ENCODE data around the gene LCE1E.

Gene LCE1E, protein sequence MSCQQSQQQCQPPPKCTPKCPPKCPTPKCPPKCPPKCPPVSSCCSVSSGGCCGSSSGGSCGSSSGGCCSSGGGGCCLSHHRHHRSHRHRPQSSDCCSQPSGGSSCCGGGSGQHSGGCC

DNA sequence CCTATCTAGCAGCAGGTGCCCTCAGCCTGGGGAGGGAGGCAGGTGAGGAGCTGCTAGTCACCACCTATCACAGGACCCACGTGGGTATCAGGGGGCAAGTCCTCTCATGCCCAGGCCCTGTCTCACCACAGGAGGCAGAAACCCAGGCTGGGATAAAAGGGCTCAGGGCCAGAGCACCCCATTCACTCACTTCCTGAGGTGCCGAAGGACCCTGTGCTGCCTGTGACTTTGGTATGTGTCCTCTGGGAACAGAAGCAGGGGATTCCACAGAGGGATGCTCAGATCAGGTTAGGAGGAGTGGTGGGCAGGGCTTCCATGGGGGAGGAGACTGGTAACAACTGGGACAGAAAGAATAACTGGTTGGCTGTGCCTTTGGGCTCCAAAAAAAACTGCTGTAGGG lies at the start of gene LCE1E:
Gene LCE1E, plus strand, starts transcription at position 181 of the 400 bp plus-strand sequence. CDS start 1,043 bp downstream, outside the sequence.
- DNase-seq (ENCODE audit: low spot score in 2 of 2) (no peak), ATAC-seq (ENCODE audit: low read depth) (no peak)
- H3K27ac Mint-ChIP-seq = no peak within 1 kb of the TSS
- no peaks in the 10 kb centered on the region for H3K4me1 Mint-ChIP-seq
- H3K27me3 Mint-ChIP-seq = peaks cover 15% of the 10 kb centered on the region
- no peaks in the 10 kb centered on the region for H3K9me3 Mint-ChIP-seq
- no peaks in the 10 kb centered on the region for H3K36me3 Mint-ChIP-seq
- H3K4me3 Mint-ChIP-seq = no peak within 1 kb of the TSS

- no peaks in the 10 kb centered on the region for H3K36me3 Mint-ChIP-seq
- DNase-seq (ENCODE audit: low spot score in 2 of 2) = no peak
- H3K4me1 Mint-ChIP-seq = no peaks in the 10 kb centered on the region
- H3K27ac Mint-ChIP-seq = no peak overlapping the region
- H3K27me3 Mint-ChIP-seq = peaks cover 12% of the 10 kb centered on the region
- no peak overlapping the region for H3K4me3 Mint-ChIP-seq
- ATAC-seq (ENCODE audit: low read depth) = no peak
- no peaks in the 10 kb centered on the region for H3K9me3 Mint-ChIP-seq
Measured at GRCh38 chr1:152737997-152738396, 48.1 kb upstream of the LCE1E start.

- no peaks in the 10 kb centered on the region for H3K36me3 Mint-ChIP-seq
- no peaks in the 10 kb centered on the region for H3K9me3 Mint-ChIP-seq
- DNase-seq (ENCODE audit: low spot score in 2 of 2) (no peak), ATAC-seq (ENCODE audit: low read depth) (no peak)
- peaks cover 15% of the 10 kb centered on the region for H3K27me3 Mint-ChIP-seq
- H3K4me3 Mint-ChIP-seq = no peak overlapping the region
- H3K27ac Mint-ChIP-seq = no peak overlapping the region
- H3K4me1 Mint-ChIP-seq = no peaks in the 10 kb centered on the region
Measured at GRCh38 chr1:152739841-152740240, 46.2 kb upstream of the LCE1E start.

- DNase-seq (ENCODE audit: low spot score in 2 of 2) = no peak
- Mint-ChIP-seq H3K4me3 (no peak overlapping the region), H3K9me3 (no peaks in the 10 kb centered on the region), H3K27me3 (peaks cover 15% of the 10 kb centered on the region), H3K36me3 (no peaks in the 10 kb centered on the region), H3K27ac (no peak overlapping the region), H3K4me1 (no peaks in the 10 kb centered on the region)
- ATAC-seq (ENCODE audit: low read depth) = no peak
Measured at GRCh38 chr1:152741656-152742055, 44.4 kb upstream of the LCE1E start.

DNA sequence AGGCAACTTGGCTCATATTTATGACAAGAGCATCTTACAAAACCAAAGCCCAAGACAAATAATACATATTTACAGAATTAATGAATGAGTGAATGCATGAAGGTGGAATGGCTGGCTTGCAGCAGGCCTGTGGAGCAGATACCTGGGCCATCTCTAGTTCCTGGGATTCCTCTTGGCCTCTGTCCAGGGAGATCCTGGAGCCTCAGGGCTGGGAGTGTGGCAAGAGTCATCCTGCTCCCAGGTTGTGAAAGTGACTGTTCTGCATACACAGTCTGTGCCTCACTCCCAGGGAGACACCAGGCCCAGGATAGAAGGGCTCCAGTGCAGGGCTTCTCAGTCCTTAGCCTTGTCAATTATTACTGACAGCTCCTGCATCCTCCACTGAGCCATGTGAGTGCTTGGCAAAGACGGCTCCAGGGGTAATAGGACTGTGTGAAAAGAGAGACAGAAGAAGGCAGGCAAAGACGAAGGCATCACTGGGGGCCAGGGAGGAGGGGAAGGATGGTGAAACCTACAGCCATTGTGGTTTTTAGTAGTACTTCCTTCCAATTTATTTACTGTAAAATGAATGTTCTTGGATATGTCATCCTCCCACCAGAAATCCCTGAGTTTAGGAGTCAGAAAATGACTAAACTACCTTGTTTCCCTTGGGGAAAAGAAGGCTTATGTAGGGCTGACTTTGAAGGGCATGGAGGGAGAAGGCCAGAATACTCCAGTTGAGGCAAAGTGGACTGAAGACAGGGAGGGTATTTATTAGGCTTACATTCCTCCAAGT lies 42.5 kb upstream of the LCE1E start:
- Mint-ChIP-seq H3K4me1 (no peaks in the 10 kb centered on the region), H3K9me3 (no peaks in the 10 kb centered on the region), H3K27ac (no peak overlapping the region), H3K36me3 (no peaks in the 10 kb centered on the region), H3K27me3 (peaks cover 7% of the 10 kb centered on the region), H3K4me3 (no peak overlapping the region)
- DNase-seq (ENCODE audit: low spot score in 2 of 2) = no peak
- no peak for ATAC-seq (ENCODE audit: low read depth)

DNA sequence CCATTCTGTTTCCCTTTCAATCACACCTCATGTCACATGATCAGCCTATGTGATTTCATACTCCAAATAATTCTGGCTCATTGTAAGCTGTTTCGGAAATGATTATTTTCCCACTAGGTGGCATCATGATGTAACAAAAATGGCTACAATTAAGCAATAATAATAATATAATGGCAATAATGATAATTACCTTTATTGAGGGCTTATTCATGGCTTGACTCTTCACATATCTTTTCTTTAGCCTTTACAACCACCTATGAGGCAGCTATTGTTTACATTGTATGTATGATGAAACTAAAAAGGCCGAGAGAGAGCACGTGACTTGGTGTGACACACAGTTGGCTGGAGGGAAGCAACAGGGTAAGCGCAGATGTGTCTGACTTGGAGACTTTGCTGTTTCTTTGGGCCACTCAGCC lies 40.8 kb upstream of the LCE1E start:
- Mint-ChIP-seq H3K9me3 (no peaks in the 10 kb centered on the region), H3K36me3 (no peaks in the 10 kb centered on the region), H3K4me3 (no peak overlapping the region), H3K27ac (no peak overlapping the region), H3K4me1 (no peaks in the 10 kb centered on the region), H3K27me3 (peaks cover 9% of the 10 kb centered on the region)
- ATAC-seq (ENCODE audit: low read depth) (no peak), DNase-seq (ENCODE audit: low spot score in 2 of 2) (no peak)

DNA sequence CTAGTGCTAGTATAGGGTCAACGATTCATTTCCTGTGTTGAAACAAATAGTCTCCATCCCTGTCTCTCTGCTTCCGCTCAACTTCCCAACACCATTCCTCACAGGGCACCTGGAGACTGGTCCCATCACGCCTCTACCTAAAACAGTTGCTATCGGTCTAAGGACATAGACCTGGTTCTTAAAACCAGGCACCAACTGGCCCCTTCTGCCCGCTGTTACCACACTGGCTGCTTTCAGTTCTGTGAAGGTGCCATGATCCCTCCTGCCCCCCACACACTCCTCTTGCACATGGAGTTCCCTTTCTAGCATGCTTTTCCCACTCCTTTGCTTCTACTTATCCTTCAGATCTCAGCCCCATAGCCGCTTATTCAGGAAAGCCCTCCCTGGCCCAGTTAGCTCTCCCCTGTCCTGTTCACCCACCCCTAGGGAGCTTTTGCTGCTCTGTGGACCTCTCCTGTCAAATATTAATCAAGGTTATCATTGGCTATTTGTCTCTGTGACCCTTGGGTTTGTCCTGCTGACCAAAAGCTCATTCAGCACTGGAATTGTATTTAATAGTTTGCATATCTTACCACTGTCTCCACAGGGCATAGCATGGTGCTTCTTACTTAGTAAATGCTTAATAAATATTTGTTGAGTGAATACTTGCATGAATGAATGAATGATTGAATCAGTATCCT lies 40.2 kb upstream of the LCE1E start:
- Mint-ChIP-seq H3K27me3 (peaks cover 12% of the 10 kb centered on the region), H3K9me3 (no peaks in the 10 kb centered on the region), H3K36me3 (no peaks in the 10 kb centered on the region), H3K27ac (no peak overlapping the region), H3K4me3 (no peak overlapping the region), H3K4me1 (no peaks in the 10 kb centered on the region)
- ATAC-seq (ENCODE audit: low read depth) (no peak), DNase-seq (ENCODE audit: low spot score in 2 of 2) (no peak)

DNA sequence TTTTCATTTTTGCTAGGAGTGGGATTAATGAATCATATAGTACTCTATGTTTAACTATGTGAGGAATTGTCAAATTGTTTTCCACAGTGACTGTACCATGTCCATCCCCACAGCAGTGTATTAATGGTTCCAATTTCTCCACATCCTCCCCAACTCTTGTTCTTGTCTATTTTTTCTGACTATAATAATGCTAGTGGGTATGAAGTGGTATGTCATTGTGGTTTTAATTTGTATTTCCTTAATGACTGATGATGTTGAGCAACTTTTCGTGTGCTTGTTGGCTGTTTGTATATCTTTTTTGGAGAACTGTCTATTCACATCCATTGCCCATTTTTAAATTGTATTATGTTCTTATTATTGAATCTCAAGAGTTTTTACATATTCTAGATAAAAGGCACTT lies 38.2 kb upstream of the LCE1E start:
- peaks cover 14% of the 10 kb centered on the region for H3K27me3 Mint-ChIP-seq
- no peak overlapping the region for H3K4me3 Mint-ChIP-seq
- H3K9me3 Mint-ChIP-seq = no peaks in the 10 kb centered on the region
- no peaks in the 10 kb centered on the region for H3K4me1 Mint-ChIP-seq
- DNase-seq (ENCODE audit: low spot score in 2 of 2) (no peak), ATAC-seq (ENCODE audit: low read depth) (no peak)
- H3K27ac Mint-ChIP-seq = no peak overlapping the region
- no peaks in the 10 kb centered on the region for H3K36me3 Mint-ChIP-seq

DNA sequence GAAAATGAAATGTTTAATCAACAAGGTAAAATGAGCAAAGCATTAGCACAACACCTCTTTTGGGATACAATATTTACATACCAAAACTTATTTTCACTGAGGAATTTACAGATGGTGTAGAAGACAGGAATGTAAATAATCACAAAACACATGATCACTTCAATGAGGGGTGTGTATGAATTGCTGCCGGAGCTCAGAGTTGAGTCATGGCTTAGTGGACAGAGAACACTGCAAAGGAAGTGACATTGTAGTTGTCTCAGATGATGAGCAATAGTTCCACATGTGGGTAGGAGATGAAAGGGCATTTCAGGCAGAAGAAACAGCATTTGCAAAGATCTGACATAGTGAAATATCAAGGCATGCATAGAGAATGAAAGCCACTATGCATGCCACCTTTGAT lies 33.8 kb upstream of the LCE1E start:
- H3K9me3 Mint-ChIP-seq = no peaks in the 10 kb centered on the region
- no peak for ATAC-seq (ENCODE audit: low read depth)
- H3K4me1 Mint-ChIP-seq = no peaks in the 10 kb centered on the region
- H3K27me3 Mint-ChIP-seq = peaks cover 14% of the 10 kb centered on the region
- H3K4me3 Mint-ChIP-seq = no peak overlapping the region
- H3K27ac Mint-ChIP-seq = no peak overlapping the region
- DNase-seq (ENCODE audit: low spot score in 2 of 2) = no peak
- H3K36me3 Mint-ChIP-seq = no peaks in the 10 kb centered on the region

GRCh38 chr1:152753586-152753985 lies 32.5 kb upstream of the LCE1E start:
- peaks cover 14% of the 10 kb centered on the region for H3K27me3 Mint-ChIP-seq
- H3K9me3 Mint-ChIP-seq = no peaks in the 10 kb centered on the region
- DNase-seq (ENCODE audit: low spot score in 2 of 2) = no peak
- H3K36me3 Mint-ChIP-seq = no peaks in the 10 kb centered on the region
- H3K4me1 Mint-ChIP-seq = no peaks in the 10 kb centered on the region
- no peak overlapping the region for H3K27ac Mint-ChIP-seq
- ATAC-seq (ENCODE audit: low read depth) = no peak
- no peak overlapping the region for H3K4me3 Mint-ChIP-seq

DNA sequence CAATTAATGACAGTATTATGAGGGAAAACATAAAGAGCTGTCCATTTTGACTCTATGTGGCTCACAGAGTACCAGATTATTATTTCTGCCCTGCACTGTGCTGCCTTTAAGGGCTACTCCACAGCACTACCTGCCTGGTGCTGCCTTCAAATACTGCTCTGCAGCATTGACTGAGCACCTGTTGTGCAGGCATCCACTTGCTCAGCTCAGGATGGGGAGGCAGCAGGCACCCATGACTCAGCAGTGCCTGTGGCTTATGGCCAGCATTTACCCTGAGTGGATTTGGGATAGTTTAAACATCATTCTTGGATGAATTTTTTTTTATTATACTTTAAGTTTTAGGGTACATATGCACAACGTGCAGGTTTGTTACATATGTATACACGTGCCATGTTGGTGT lies 29.2 kb upstream of the LCE1E start:
- no peaks in the 10 kb centered on the region for H3K4me1 Mint-ChIP-seq
- H3K36me3 Mint-ChIP-seq = no peaks in the 10 kb centered on the region
- DNase-seq (ENCODE audit: low spot score in 2 of 2) (no peak), ATAC-seq (ENCODE audit: low read depth) (no peak)
- no peak overlapping the region for H3K27ac Mint-ChIP-seq
- H3K27me3 Mint-ChIP-seq = peaks cover 17% of the 10 kb centered on the region
- no peak overlapping the region for H3K4me3 Mint-ChIP-seq
- H3K9me3 Mint-ChIP-seq = no peaks in the 10 kb centered on the region

- Mint-ChIP-seq H3K27ac (no peak within 1 kb of the TSS), H3K4me1 (no peaks in the 10 kb centered on the region), H3K27me3 (peaks cover 14% of the 10 kb centered on the region), H3K4me3 (no peak within 1 kb of the TSS), H3K9me3 (no peaks in the 10 kb centered on the region), H3K36me3 (no peaks in the 10 kb centered on the region)
- no peak for DNase-seq (ENCODE audit: low spot score in 2 of 2)
- ATAC-seq (ENCODE audit: low read depth) = no peak
Measured at GRCh38 chr1:152757747-152758146, 28.3 kb upstream of the LCE1E start, which contains the start of gene KPRP. Gene KPRP, plus strand, starts transcription at chr1:152758025. Its CDS starts 1,564 bp downstream, at chr1:152759589.

DNA sequence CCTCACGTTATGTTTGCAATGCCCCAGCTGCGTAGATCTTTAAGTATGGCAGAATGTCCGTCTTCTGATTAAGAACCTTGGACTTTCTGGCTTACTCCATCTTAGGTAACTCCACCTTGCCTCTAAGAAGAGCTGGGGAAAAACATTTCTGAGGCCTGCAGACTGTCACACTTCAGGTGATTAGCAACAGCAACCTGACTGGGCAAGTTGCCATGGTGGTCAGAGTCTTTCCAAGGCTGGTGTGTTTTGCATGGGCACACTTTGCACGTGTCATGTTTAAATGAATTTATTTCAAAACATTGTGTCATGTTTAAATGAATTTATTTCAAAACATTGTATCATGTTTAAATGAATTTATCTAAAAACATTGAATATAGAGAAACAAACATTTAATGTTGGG lies 27.4 kb upstream of the LCE1E start:
- ATAC-seq (ENCODE audit: low read depth) (no peak), DNase-seq (ENCODE audit: low spot score in 2 of 2) (no peak)
- H3K4me3 Mint-ChIP-seq = no peak overlapping the region
- no peaks in the 10 kb centered on the region for H3K9me3 Mint-ChIP-seq
- H3K4me1 Mint-ChIP-seq = no peaks in the 10 kb centered on the region
- no peaks in the 10 kb centered on the region for H3K36me3 Mint-ChIP-seq
- peaks cover 13% of the 10 kb centered on the region for H3K27me3 Mint-ChIP-seq
- H3K27ac Mint-ChIP-seq = no peak overlapping the region

DNA sequence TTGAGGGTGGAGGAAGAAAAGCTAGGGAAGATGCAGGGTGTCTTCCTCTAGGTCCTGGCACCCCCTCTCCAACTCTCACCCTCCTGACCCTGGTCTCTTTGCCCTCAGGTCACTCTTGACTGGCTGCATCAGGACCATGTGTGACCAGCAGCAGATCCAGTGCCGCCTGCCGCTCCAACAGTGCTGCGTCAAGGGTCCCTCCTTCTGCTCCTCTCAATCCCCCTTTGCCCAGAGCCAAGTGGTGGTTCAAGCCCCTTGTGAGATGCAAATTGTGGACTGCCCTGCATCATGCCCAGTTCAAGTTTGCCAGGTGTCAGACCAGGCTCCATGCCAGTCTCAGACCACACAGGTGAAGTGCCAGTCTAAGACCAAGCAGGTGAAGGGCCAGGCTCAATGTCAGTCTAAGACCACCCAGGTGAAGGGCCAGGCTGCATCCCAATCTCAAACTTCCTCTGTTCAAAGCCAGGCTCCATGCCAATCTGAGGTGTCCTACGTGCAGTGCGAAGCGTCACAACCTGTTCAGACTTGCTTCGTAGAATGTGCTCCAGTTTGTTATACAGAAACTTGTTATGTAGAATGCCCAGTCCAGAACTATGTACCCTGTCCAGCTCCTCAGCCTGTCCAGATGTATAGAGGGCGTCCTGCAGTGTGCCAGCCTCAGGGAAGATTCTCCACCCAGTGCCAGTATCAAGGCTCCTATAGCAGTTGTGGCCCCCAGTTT lies 26.4 kb upstream of the LCE1E start:
- no peak for ATAC-seq (ENCODE audit: low read depth)

More for the DNA sequence above, 26.4 kb upstream of the LCE1E start:
- peaks cover 13% of the 10 kb centered on the region for H3K27me3 Mint-ChIP-seq
- DNase-seq (ENCODE audit: low spot score in 2 of 2) = no peak
- H3K36me3 Mint-ChIP-seq = no peaks in the 10 kb centered on the region
- H3K4me3 Mint-ChIP-seq = no peak overlapping the region
- no peaks in the 10 kb centered on the region for H3K4me1 Mint-ChIP-seq
- no peak overlapping the region for H3K27ac Mint-ChIP-seq
- no peaks in the 10 kb centered on the region for H3K9me3 Mint-ChIP-seq

Measured in memory B cell (primary cell).